ENCODE results near the gene SUCNR1. TPM values are rescaled to one million over a fixed set of nuclear protein-coding genes. Genes with fewer than 3 reads are reported as not detected.
"Not testable (repeated sequence)": the region's sequence is repeated elsewhere in the genome, so short reads cannot be mapped to it uniquely, and the experiment has no call there.

SUCNR1 gene
- total and polyA plus RNA-seq, 3 experiments from 2014 or later, result not detected

GRCh38 chr3:151878465-151878864, 5.0 kb downstream of the SUCNR1 start:
- DNase-seq, result no peak
- no peaks in the 10 kb centered on the region for H3K36me3 ChIP-seq (ENCODE audit: insufficient read depth, low read length)
- ChIA-PET POLR2A (no interaction called here), CTCF (no interaction called here)
- H3K4me3 Mint-ChIP-seq, result no peak overlapping the region
- no peaks in the 10 kb centered on the region for H3K9me3 ChIP-seq (ENCODE audit: low read length)
- no peaks in the 10 kb centered on the region for H3K9me3 Mint-ChIP-seq
- no peak overlapping the region for H3K4me3 ChIP-seq (ENCODE audit: low read length)
- H3K27ac ChIP-seq (ENCODE audit: low read depth, low read length), result no peak overlapping the region
- no peaks in the 10 kb centered on the region for H3K27me3 ChIP-seq (ENCODE audit: insufficient read depth, low read length, poor library complexity, severe bottlenecking)
- H3K4me1 Mint-ChIP-seq, result peaks cover 9 to 11% (median 9%) of the 10 kb centered on the region in 3 donors
- peaks cover 5 to 12% of the 10 kb centered on the region in 2 donors for H3K27me3 Mint-ChIP-seq
- H3K36me3 Mint-ChIP-seq, result no peaks in the 10 kb centered on the region
- H3K27ac Mint-ChIP-seq, result no peak overlapping the region
- H3K4me1 ChIP-seq (ENCODE audit: insufficient read depth, low read length), result no peaks in the 10 kb centered on the region

DNA sequence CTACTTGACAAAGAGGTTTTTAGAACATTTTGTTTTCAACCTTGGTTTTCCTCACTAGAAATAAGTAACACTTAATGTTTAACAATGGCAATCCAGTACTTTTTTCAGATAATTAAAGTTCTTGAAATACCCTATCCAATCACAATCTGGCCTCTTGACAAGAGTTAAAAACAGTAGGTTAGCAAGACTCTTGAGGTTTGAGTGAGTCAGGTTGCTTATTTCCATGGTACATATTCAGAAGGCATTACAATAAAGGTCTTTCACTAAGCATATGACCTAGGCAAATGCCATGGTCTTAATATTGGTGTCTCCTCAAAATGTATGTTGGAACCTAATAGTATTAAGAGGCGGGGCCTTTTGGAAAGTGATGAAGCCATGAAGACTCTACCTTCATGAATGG, 5.6 kb downstream of the SUCNR1 start:
- H3K27me3 Mint-ChIP-seq, result peaks cover 5 to 12% of the 10 kb centered on the region in 2 donors
- no peaks in the 10 kb centered on the region for H3K27me3 ChIP-seq (ENCODE audit: insufficient read depth, low read length, poor library complexity, severe bottlenecking)
- H3K27ac Mint-ChIP-seq, result no peak overlapping the region
- H3K4me3 ChIP-seq (ENCODE audit: low read length), result no peak overlapping the region
- H3K9me3 ChIP-seq (ENCODE audit: low read length), result no peaks in the 10 kb centered on the region
- no peak overlapping the region for H3K4me3 Mint-ChIP-seq
- no peaks in the 10 kb centered on the region for H3K36me3 ChIP-seq (ENCODE audit: insufficient read depth, low read length)
- ChIA-PET CTCF (no interaction called here), POLR2A (no interaction called here)
- H3K27ac ChIP-seq (ENCODE audit: low read depth, low read length), result no peak overlapping the region
- no peaks in the 10 kb centered on the region for H3K9me3 Mint-ChIP-seq
- peaks cover 9 to 11% (median 11%) of the 10 kb centered on the region in 3 donors for H3K4me1 Mint-ChIP-seq
- H3K36me3 Mint-ChIP-seq, result no peaks in the 10 kb centered on the region
- no peaks in the 10 kb centered on the region for H3K4me1 ChIP-seq (ENCODE audit: insufficient read depth, low read length)
- no peak for DNase-seq

DNA sequence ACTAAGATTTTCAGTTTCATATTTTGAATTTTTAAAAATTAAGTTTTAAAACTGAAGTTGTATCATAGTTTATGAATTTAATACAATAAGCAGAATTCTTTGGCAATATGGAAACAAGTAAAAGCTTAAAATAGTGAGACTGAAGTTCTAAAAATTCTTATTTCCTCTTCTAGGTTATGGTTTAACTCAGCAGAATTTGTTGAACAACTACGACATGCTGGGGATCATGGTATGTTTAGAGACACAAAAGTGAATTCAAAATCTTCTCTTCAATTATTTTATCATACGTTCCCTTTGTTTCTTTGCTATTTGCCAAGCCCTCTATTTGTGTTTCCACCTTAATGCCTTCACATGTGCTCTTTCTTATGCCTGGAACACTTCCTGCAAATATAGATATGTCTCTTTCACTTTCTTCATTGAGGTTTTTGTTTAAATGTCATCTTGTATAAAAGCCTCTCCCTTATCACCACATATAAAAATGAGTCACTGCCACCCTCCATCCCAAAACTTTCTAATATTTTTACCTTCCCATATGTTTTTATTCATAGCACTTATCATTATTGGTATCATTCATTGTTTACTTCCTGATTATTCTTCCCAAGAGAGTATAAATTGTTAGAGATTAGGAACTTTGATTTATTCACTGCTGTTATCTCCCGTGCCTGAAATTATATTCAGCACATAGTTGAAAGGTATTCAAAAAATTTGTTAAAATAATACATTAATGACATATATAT, 6.4 kb downstream of the SUCNR1 start:
- no peaks in the 10 kb centered on the region for H3K9me3 Mint-ChIP-seq
- DNase-seq, result no peak
- H3K27me3 ChIP-seq (ENCODE audit: insufficient read depth, low read length, poor library complexity, severe bottlenecking), result no peaks in the 10 kb centered on the region
- no peaks in the 10 kb centered on the region for H3K36me3 ChIP-seq (ENCODE audit: insufficient read depth, low read length)
- H3K9me3 ChIP-seq (ENCODE audit: low read length), result no peaks in the 10 kb centered on the region
- H3K36me3 Mint-ChIP-seq, result no peaks in the 10 kb centered on the region
- no peaks in the 10 kb centered on the region for H3K4me1 ChIP-seq (ENCODE audit: insufficient read depth, low read length)
- H3K4me3 Mint-ChIP-seq, result no peak overlapping the region
- no peak overlapping the region for H3K27ac Mint-ChIP-seq
- ChIA-PET CTCF (no interaction called here), POLR2A (no interaction called here)
- H3K27ac ChIP-seq (ENCODE audit: low read depth, low read length), result no peak overlapping the region
- no peak overlapping the region for H3K4me3 ChIP-seq (ENCODE audit: low read length)
- H3K4me1 Mint-ChIP-seq, result peaks cover 9 to 11% (median 11%) of the 10 kb centered on the region in 3 donors
- H3K27me3 Mint-ChIP-seq, result peaks cover 7 to 12% of the 10 kb centered on the region in 2 donors

- Histone ChIP-seq H3K4me1 (ENCODE audit: insufficient read depth, low read length) (no peaks in the 10 kb centered on the region), H3K4me3 (ENCODE audit: low read length) (no peak overlapping the region), H3K9me3 (ENCODE audit: low read length) (no peaks in the 10 kb centered on the region), H3K27me3 (ENCODE audit: insufficient read depth, low read length, poor library complexity, severe bottlenecking) (no peaks in the 10 kb centered on the region), H3K27ac (ENCODE audit: low read depth, low read length) (no peak overlapping the region), H3K36me3 (ENCODE audit: insufficient read depth, low read length) (no peaks in the 10 kb centered on the region)
- no peak overlapping the region for H3K27ac Mint-ChIP-seq
- CTCF ChIA-PET, result no interaction called here
- H3K36me3 Mint-ChIP-seq, result no peaks in the 10 kb centered on the region
- H3K9me3 Mint-ChIP-seq, result no peaks in the 10 kb centered on the region
- no peak for DNase-seq
- POLR2A ChIA-PET, result no interaction called here
- peaks cover 7 to 12% of the 10 kb centered on the region in 2 donors for H3K27me3 Mint-ChIP-seq
- no peak overlapping the region for H3K4me3 Mint-ChIP-seq
- peaks cover 11 to 12% (median 11%) of the 10 kb centered on the region in 3 donors for H3K4me1 Mint-ChIP-seq
Measured at GRCh38 chr3:151880416-151880690, 6.9 kb downstream of the SUCNR1 start.

- H3K27ac ChIP-seq (ENCODE audit: low read depth, low read length), result no peak overlapping the region
- no peak overlapping the region for H3K4me3 ChIP-seq (ENCODE audit: low read length)
- ChIA-PET CTCF (no interaction called here), POLR2A (no interaction called here)
- peaks cover 11 to 12% (median 12%) of the 10 kb centered on the region in 3 donors for H3K4me1 Mint-ChIP-seq
- H3K4me1 ChIP-seq (ENCODE audit: insufficient read depth, low read length), result no peaks in the 10 kb centered on the region
- H3K27ac Mint-ChIP-seq, result no peak overlapping the region
- DNase-seq, result no peak
- no peaks in the 10 kb centered on the region for H3K36me3 ChIP-seq (ENCODE audit: insufficient read depth, low read length)
- H3K27me3 Mint-ChIP-seq, result peaks cover 5 to 13% of the 10 kb centered on the region in 2 donors
- H3K9me3 Mint-ChIP-seq, result no peaks in the 10 kb centered on the region
- no peaks in the 10 kb centered on the region for H3K9me3 ChIP-seq (ENCODE audit: low read length)
- H3K27me3 ChIP-seq (ENCODE audit: insufficient read depth, low read length, poor library complexity, severe bottlenecking), result no peaks in the 10 kb centered on the region
- H3K4me3 Mint-ChIP-seq, result no peak overlapping the region
- no peaks in the 10 kb centered on the region for H3K36me3 Mint-ChIP-seq
Measured at GRCh38 chr3:151881137-151881536, 7.7 kb downstream of the SUCNR1 start.

DNA sequence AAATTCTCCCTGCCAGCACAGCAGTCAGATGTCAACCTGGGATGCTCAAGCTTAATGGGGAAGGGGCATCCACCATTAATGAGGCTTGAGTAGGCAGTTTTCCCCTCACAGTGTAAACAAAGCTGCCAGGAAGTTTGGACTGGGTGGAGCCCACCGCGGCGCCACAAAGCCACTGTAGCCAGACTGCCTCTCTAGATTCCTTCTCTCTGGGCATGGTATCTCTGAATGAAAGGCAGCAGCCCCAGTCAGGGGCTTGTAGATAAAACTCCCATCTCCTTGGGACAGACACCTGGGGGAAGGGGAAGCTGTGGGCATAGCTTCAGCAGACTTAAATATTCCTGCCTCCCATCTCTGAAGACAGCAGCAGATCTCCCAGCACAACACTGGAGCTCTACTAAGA, 12.0 kb downstream of the SUCNR1 start:
- H3K4me1 ChIP-seq (ENCODE audit: insufficient read depth, low read length); H3K36me3 Mint-ChIP-seq; DNase-seq; H3K27ac ChIP-seq (ENCODE audit: low read depth, low read length); H3K9me3 Mint-ChIP-seq; H3K36me3 ChIP-seq (ENCODE audit: insufficient read depth, low read length); H3K27me3 ChIP-seq (ENCODE audit: insufficient read depth, low read length, poor library complexity, severe bottlenecking); H3K4me3 Mint-ChIP-seq; POLR2A ChIA-PET; H3K4me3 ChIP-seq (ENCODE audit: low read length); H3K9me3 ChIP-seq (ENCODE audit: low read length): not testable (repeated sequence)
- H3K4me1 Mint-ChIP-seq, result peaks cover 12 to 15% (median 15%) of the 10 kb centered on the region in 3 donors
- CTCF ChIA-PET, result interaction anchor here (1.5 kb wide), 1 partner anchor 10 kb away, joined by 3 read pairs; no protein-coding TSS in a partner anchor
- peaks cover 5 to 12% of the 10 kb centered on the region in 2 donors for H3K27me3 Mint-ChIP-seq
- H3K27ac Mint-ChIP-seq, result peak overlapping the region in 2 of 8 donors; percentile 5 to 40

- H3K27me3 Mint-ChIP-seq; H3K4me1 ChIP-seq (ENCODE audit: insufficient read depth, low read length); H3K27ac ChIP-seq (ENCODE audit: low read depth, low read length); H3K27ac Mint-ChIP-seq; DNase-seq; H3K9me3 Mint-ChIP-seq; H3K4me3 Mint-ChIP-seq; CTCF ChIA-PET; H3K9me3 ChIP-seq (ENCODE audit: low read length); POLR2A ChIA-PET; H3K36me3 Mint-ChIP-seq; H3K27me3 ChIP-seq (ENCODE audit: insufficient read depth, low read length, poor library complexity, severe bottlenecking); H3K4me3 ChIP-seq (ENCODE audit: low read length); H3K36me3 ChIP-seq (ENCODE audit: insufficient read depth, low read length): not testable (repeated sequence)
- peaks cover 24 to 27% (median 25%) of the 10 kb centered on the region in 3 donors for H3K4me1 Mint-ChIP-seq
Measured at GRCh38 chr3:151887450-151888211, 14.2 kb downstream of the SUCNR1 start.

- ChIA-PET CTCF (no interaction called here), POLR2A (no interaction called here)
- peak in 1 of 5 donors; percentile 25 for DNase-seq
- H3K36me3 Mint-ChIP-seq, result no peaks in the 10 kb centered on the region
- Histone ChIP-seq H3K36me3 (ENCODE audit: insufficient read depth, low read length) (no peaks in the 10 kb centered on the region), H3K9me3 (ENCODE audit: low read length) (no peaks in the 10 kb centered on the region), H3K4me3 (ENCODE audit: low read length) (no peak overlapping the region), H3K27ac (ENCODE audit: low read depth, low read length) (no peak overlapping the region), H3K27me3 (ENCODE audit: insufficient read depth, low read length, poor library complexity, severe bottlenecking) (no peaks in the 10 kb centered on the region), H3K4me1 (ENCODE audit: insufficient read depth, low read length) (peaks cover 6% of the 10 kb centered on the region)
- H3K9me3 Mint-ChIP-seq, result no peaks in the 10 kb centered on the region
- H3K4me1 Mint-ChIP-seq, result peaks cover 28 to 35% (median 29%) of the 10 kb centered on the region in 3 donors
- H3K27ac Mint-ChIP-seq, result peak overlapping the region in 6 of 8 donors; percentile 21 to 83 (median 50)
- peak overlapping the region in 6 of 7 donors; percentile 4 to 56 (median 42) for H3K4me3 Mint-ChIP-seq
- H3K27me3 Mint-ChIP-seq, result peaks cover 0 to 3% of the 10 kb centered on the region in 2 donors
Measured at GRCh38 chr3:151890721-151891141, 17.3 kb downstream of the SUCNR1 start.
